Activated CD4-positive, CD25-positive, alpha-beta regulatory T cell treated with anti-CD3 and anti-CD28 coated beads, Interleukin-2, amount 50 U/mL, for 16 hours (primary cell): ENCODE data around the gene RPL28.
"Not testable (repeated sequence)": the region's sequence is repeated elsewhere in the genome, so short reads cannot be mapped to it uniquely, and the experiment has no call there.

ENCODE experiments used
- DNase-seq: peaks from one replicate; pipeline ENCODE4 v3.0.0-alpha.2; 2020; ENCODE audit warnings: low read depth, low spot score

RPL28 gene

GRCh38 chr19:55447421-55448174 lies 61.9 kb downstream of the RPL28 start:
- DNase-seq = no peak

GRCh38 chr19:55448175-55448490 lies 62.4 kb downstream of the RPL28 start:
- DNase-seq = not testable (repeated sequence)

GRCh38 chr19:55449469-55449868 lies 63.7 kb downstream of the RPL28 start:
- DNase-seq = no peak

- no peak for DNase-seq
Measured at GRCh38 chr19:55451163-55451964, 65.6 kb downstream of the RPL28 start.

- no peak for DNase-seq
Measured at GRCh38 chr19:55451965-55452748, 66.4 kb downstream of the RPL28 start.
